ENCODE results near the gene FAM124A.

DNA sequence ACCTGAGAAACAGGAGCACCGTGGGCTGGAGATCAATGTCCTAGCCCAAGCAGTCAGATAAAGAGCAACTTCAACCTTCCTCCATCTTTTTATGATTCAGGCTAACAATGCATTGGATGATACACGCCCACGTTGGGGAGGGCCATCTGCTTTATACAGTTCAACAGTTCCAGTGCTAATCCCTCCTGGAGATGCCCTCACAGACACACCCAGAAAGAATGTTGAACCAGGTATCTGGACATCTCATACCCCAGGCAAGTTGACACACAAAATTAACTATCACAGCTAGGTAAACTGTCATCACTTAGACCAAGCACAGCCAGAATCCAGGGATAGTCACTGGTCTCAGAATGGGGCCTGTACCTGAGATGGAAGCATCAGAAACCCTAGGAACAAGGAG lies 96.7 kb downstream of the FAM124A start:
- TF ChIP-seq MYC (IDR thresholded peaks at IDR 0.05; ENCODE audit: low read depth, low read length) (no peak), POLR2A (IDR thresholded peaks at IDR 0.05; ENCODE audit: extremely low read depth, insufficient read length) (no peak)
- TF ChIP-seq, protein P1, sequence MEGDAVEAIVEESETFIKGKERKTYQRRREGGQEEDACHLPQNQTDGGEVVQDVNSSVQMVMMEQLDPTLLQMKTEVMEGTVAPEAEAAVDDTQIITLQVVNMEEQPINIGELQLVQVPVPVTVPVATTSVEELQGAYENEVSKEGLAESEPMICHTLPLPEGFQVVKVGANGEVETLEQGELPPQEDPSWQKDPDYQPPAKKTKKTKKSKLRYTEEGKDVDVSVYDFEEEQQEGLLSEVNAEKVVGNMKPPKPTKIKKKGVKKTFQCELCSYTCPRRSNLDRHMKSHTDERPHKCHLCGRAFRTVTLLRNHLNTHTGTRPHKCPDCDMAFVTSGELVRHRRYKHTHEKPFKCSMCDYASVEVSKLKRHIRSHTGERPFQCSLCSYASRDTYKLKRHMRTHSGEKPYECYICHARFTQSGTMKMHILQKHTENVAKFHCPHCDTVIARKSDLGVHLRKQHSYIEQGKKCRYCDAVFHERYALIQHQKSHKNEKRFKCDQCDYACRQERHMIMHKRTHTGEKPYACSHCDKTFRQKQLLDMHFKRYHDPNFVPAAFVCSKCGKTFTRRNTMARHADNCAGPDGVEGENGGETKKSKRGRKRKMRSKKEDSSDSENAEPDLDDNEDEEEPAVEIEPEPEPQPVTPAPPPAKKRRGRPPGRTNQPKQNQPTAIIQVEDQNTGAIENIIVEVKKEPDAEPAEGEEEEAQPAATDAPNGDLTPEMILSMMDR (IDR thresholded peaks at IDR 0.05; ENCODE audit: low read depth, low read length), result no peak
- TF ChIP-seq, protein P2, sequence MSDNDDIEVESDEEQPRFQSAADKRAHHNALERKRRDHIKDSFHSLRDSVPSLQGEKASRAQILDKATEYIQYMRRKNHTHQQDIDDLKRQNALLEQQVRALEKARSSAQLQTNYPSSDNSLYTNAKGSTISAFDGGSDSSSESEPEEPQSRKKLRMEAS (IDR thresholded peaks at IDR 0.05; ENCODE audit: low read depth, low read length), result no peak
